Lung (tissue), 12 donors: ENCODE results near the gene TMEM131. TPM values are rescaled to one million over a fixed set of nuclear protein-coding genes. Genes with fewer than 3 reads are reported as not detected.

Source experiments
- ATAC-seq: fragments of 200-7000 bp; cut with Tn5 transposase; one replicate; pipeline ENCODE4 v1.9.1; 2020; ENCODE audit warnings: moderate number of reproducible peaks; ENCODE audit not compliant: insufficient read depth, low FRiP score
- DNase-seq, 3 donors: peaks; one replicate each; pipeline ENCODE4 v3.0.0-alpha.2; 2013 to 2017
- H3K27ac ChIP-seq, 2 donors: one replicate each; pipeline ENCODE4 v1.5.1; 2013; ENCODE audit warnings: mild to moderate bottlenecking in 2 of 2, moderate library complexity in 2 of 2, control low read depth in 1 of 2, inconsistent platforms in 1 of 2, low read depth in 1 of 2, low read length in 1 of 2
- H3K27me3 ChIP-seq, 3 donors: one replicate each; pipeline ENCODE4 v1.5.1; 2013; ENCODE audit warnings: low read length in 2 of 3; ENCODE audit not compliant: control insufficient read depth in 3 of 3, insufficient read depth in 3 of 3
- H3K36me3 ChIP-seq, 4 donors: one replicate each; pipeline ENCODE4 v1.5.1; 2013; ENCODE audit warnings: low read length in 4 of 4, mild to moderate bottlenecking in 1 of 4, moderate library complexity in 1 of 4; ENCODE audit not compliant: control insufficient read depth in 4 of 4, insufficient read depth in 4 of 4
- H3K4me1 ChIP-seq, 5 donors: one replicate each; pipeline ENCODE4 v1.5.1; 2013; ENCODE audit warnings: low read length in 5 of 5, mild to moderate bottlenecking in 2 of 5, moderate library complexity in 1 of 5; ENCODE audit not compliant: control insufficient read depth in 5 of 5, insufficient read depth in 5 of 5
- H3K4me3 ChIP-seq: one replicate; pipeline ENCODE4 v1.5.1; 2013; ENCODE audit warnings: mild to moderate bottlenecking, control low read depth, moderate library complexity
- H3K9ac ChIP-seq, 2 donors: one replicate each; pipeline ENCODE4 v1.5.1; 2013; ENCODE audit warnings: low read length in 2 of 2, control low read depth in 1 of 2; ENCODE audit not compliant: insufficient read depth in 1 of 2
- H3K9me3 ChIP-seq, 4 donors: one replicate each; pipeline ENCODE4 v1.5.1; 2013; ENCODE audit warnings: low read length in 3 of 4, mild to moderate bottlenecking in 1 of 4, moderate library complexity in 1 of 4; ENCODE audit not compliant: control insufficient read depth in 4 of 4, insufficient read depth in 3 of 4
- CTCF ChIP-seq: IDR thresholded peaks from 2 replicates; pipeline ENCODE4 v1.5.1; 2012; ENCODE audit warnings: mild to moderate bottlenecking; ENCODE audit errors: control extremely low read depth, extremely low read depth
- WGBS, 2 donors: extraction: QIAGEN DNeasy Blood & Tissue Kit; methylation state at CpG; one replicate each; pipeline ENCODE4 v1.1.7; 2013; 5-methylcytosine and 5-hydroxymethylcytosine counted together
- polyA plus RNA-seq, 2 donors: library from polyadenylated mRNA; stranded (reverse); fragments of 200-250 nt; gene quantifications; one replicate each; pipeline ENCODE4 v1.2.1, GENCODE V29; 2013
- total RNA-seq, 2 donors: library from RNA; depleted of rRNA in 1 of 2; stranded (reverse); fragments of >200 nt in 1 of 2; gene quantifications; one replicate each; pipeline ENCODE4 v1.2.1, GENCODE V29; 2014 to 2021
- donor health status: control.
- donor health status: control.
- donor health status: Bipolar disorder and iron deficiency.
- donor health status: healthy.
- donor health status: DM: yes; HTN: yes; CAD: no.

TMEM131 gene
- total and polyA plus RNA-seq, 4 donors = 9.3 to 54.0 (median 23.7) TPM

DNA sequence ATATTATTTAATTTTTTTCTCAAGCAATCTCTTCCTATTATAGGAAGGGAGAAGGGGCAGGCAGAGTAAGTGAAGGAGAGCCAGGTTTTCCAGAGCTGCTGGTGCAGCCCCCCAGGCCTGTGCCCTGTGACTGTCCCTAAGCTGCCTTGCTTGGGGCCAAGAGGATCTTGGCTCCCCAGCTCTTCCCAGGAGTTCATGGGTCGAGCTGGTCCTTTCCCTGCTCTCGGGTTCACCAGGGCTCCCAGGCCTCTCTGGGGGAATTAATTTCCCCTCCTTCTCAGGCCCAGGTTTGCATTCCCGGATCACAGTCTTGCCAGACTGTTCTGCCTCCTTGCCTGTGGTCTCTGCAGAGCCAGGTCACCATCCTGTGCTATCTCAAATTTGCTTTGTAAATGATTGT lies 12.7 kb upstream of the TMEM131 start:
- TF ChIP-seq CTCF = no peak
- 80 to 83% methylated on average over 3 of the region's 3 CpGs for WGBS, 2 donors
- Histone ChIP-seq H3K27ac (no peak overlapping the region), H3K4me3 (no peak overlapping the region), H3K9ac (no peak overlapping the region), H3K4me1 (no peaks in the 10 kb centered on the region), H3K9me3 (no peaks in the 10 kb centered on the region), H3K27me3 (no peaks in the 10 kb centered on the region), H3K36me3 (no peaks in the 10 kb centered on the region)
- ATAC-seq (no peak), DNase-seq (no peak)

DNA sequence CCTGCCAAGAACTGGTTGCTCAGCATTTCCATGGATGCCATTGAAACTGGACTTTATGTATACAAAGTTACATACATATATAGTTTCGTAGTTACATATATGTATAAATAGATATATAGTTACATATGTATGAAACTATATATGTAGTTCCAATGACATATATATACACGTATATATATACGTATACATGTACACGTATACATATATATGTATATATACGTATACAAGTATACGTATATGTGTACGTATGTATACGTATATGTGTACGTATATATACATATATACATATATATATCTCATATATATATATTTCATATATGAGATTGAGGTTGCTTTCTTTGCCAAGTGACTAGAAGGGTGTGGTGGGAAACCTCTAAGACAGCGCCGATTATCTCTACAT lies 10.6 kb upstream of the TMEM131 start:
- DNase-seq (no peak), ATAC-seq (no peak)
- TF ChIP-seq CTCF = no peak
- Histone ChIP-seq H3K9ac (no peak overlapping the region), H3K9me3 (no peaks in the 10 kb centered on the region), H3K27ac (no peak overlapping the region), H3K36me3 (no peaks in the 10 kb centered on the region), H3K27me3 (no peaks in the 10 kb centered on the region), H3K4me3 (no peak overlapping the region), H3K4me1 (no peaks in the 10 kb centered on the region)
- WGBS, 2 donors = 95 to 98% methylated on average over 11 of the region's 11 CpGs

GRCh38 chr2:98004613-98005012 lies 8.9 kb upstream of the TMEM131 start:
- Histone ChIP-seq H3K4me1 (no peaks in the 10 kb centered on the region), H3K27ac (no peak overlapping the region), H3K36me3 (no peaks in the 10 kb centered on the region), H3K9me3 (no peaks in the 10 kb centered on the region), H3K4me3 (no peak overlapping the region), H3K9ac (no peak overlapping the region), H3K27me3 (no peaks in the 10 kb centered on the region)
- 91 to 96% methylated on average over 3 of the region's 3 CpGs for WGBS, 2 donors
- no peak for DNase-seq
- no peak for ATAC-seq
- no peak for TF ChIP-seq CTCF

- no peak for TF ChIP-seq CTCF
- ATAC-seq (no peak), DNase-seq (no peak)
- 89 to 96% methylated on average over 2 of the region's 2 CpGs for WGBS, 2 donors
- Histone ChIP-seq H3K27ac (no peak overlapping the region), H3K9me3 (no peaks in the 10 kb centered on the region), H3K4me1 (no peaks in the 10 kb centered on the region), H3K4me3 (no peak overlapping the region), H3K27me3 (no peaks in the 10 kb centered on the region), H3K36me3 (no peaks in the 10 kb centered on the region), H3K9ac (no peak overlapping the region)
Observed at GRCh38 chr2:98004047-98004446, 8.3 kb upstream of the TMEM131 start.
